Measurements from ENCODE around the gene SHC1. TPM values are rescaled to one million over a fixed set of nuclear protein-coding genes. Genes with fewer than 3 reads are reported as not detected.

SHC1 gene
- total RNA-seq, 1 experiment from 2014 or later: 885 TPM

DNA sequence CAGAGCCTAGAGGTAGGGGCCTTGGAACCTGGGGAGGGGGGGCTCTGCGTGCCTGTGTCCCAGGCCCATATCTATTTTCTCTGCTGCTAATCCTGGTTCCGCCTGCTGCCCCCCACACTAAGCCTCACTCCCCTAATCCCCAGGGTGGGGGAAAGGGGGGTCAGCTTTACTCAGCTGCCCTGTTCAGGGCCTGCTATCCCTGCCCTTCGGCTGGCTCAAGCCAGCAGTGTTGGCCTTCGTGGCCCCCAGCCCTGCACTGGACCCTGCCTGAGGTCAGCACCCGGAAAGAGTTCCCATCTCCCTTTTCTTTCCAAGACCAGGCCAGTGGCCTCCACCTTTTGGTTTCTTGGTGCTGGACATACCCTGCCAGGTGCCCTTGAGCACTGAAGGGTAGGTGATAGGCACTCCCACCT lies 40.5 kb upstream of the SHC1 start:
- peak overlapping the region; percentile 12 for H3K27ac Mint-ChIP-seq (ENCODE audit: low read depth, unreplicated experiment)
- CTCF ChIA-PET: interaction anchor here (0.6 to 14.4 kb wide), 2 partner anchors 36 to 118 kb away, joined by 3 to 390 read pairs; partner anchors contain the start of gene ADAM15
- intact Hi-C loops (cut with micrococcal nuclease): no loop called here
- H3K4me3 Mint-ChIP-seq (ENCODE audit: unreplicated experiment): peak overlapping the region; percentile 84
- peaks cover 63% of the 10 kb centered on the region for H3K36me3 Mint-ChIP-seq (ENCODE audit: insufficient read depth, unreplicated experiment)
- BruUV-seq (replicated peaks): no TSS peak
- TF ChIP-seq, protein P1, sequence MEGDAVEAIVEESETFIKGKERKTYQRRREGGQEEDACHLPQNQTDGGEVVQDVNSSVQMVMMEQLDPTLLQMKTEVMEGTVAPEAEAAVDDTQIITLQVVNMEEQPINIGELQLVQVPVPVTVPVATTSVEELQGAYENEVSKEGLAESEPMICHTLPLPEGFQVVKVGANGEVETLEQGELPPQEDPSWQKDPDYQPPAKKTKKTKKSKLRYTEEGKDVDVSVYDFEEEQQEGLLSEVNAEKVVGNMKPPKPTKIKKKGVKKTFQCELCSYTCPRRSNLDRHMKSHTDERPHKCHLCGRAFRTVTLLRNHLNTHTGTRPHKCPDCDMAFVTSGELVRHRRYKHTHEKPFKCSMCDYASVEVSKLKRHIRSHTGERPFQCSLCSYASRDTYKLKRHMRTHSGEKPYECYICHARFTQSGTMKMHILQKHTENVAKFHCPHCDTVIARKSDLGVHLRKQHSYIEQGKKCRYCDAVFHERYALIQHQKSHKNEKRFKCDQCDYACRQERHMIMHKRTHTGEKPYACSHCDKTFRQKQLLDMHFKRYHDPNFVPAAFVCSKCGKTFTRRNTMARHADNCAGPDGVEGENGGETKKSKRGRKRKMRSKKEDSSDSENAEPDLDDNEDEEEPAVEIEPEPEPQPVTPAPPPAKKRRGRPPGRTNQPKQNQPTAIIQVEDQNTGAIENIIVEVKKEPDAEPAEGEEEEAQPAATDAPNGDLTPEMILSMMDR (IDR thresholded peaks at IDR 0.05; ENCODE audit: unreplicated experiment): no peak
- no peaks in the 10 kb centered on the region for H3K9me3 Mint-ChIP-seq (ENCODE audit: unreplicated experiment)
- no peak for DNase-seq (ENCODE audit: unreplicated experiment)
- POLR2A ChIA-PET: interaction anchor here (0.6 to 14.0 kb wide), 6 partner anchors 7 to 49 kb away, joined by 3 to 312 read pairs (median 24); partner anchors contain the start of genes CKS1B, FLAD1, SHC1 and ZBTB7B
- no peaks in the 10 kb centered on the region for H3K27me3 Mint-ChIP-seq (ENCODE audit: insufficient read depth, unreplicated experiment)
- peaks cover 76% of the 10 kb centered on the region for H3K4me1 Mint-ChIP-seq (ENCODE audit: insufficient read depth, unreplicated experiment)

GRCh38 chr1:155010211-155010918 lies 39.8 kb upstream of the SHC1 start:
- Mint-ChIP-seq H3K36me3 (ENCODE audit: insufficient read depth, unreplicated experiment) (peaks cover 61% of the 10 kb centered on the region), H3K4me1 (ENCODE audit: insufficient read depth, unreplicated experiment) (peaks cover 77% of the 10 kb centered on the region), H3K27me3 (ENCODE audit: insufficient read depth, unreplicated experiment) (no peaks in the 10 kb centered on the region), H3K9me3 (ENCODE audit: unreplicated experiment) (no peaks in the 10 kb centered on the region), H3K4me3 (ENCODE audit: unreplicated experiment) (peak overlapping the region; percentile 84), H3K27ac (ENCODE audit: low read depth, unreplicated experiment) (peak overlapping the region; percentile 87)
- TF ChIP-seq, protein P1 (IDR thresholded peaks at IDR 0.05; ENCODE audit: unreplicated experiment): no peak
- POLR2A ChIA-PET: interaction anchor here (0.6 to 14.0 kb wide), 6 partner anchors 6 to 592 kb away, joined by 3 to 312 read pairs (median 12); partner anchors contain the start of genes CKS1B, SHC1 and ZBTB7B
- CTCF ChIA-PET: interaction anchor here (0.6 to 14.4 kb wide), 3 partner anchors 37 to 76 kb away, joined by 3 to 390 read pairs (median 3); partner anchors contain the start of genes ADAM15 and SHC1
- no peak for DNase-seq (ENCODE audit: unreplicated experiment)
- intact Hi-C loops (cut with micrococcal nuclease): no loop called here
- BruUV-seq (replicated peaks): no TSS peak

DNA sequence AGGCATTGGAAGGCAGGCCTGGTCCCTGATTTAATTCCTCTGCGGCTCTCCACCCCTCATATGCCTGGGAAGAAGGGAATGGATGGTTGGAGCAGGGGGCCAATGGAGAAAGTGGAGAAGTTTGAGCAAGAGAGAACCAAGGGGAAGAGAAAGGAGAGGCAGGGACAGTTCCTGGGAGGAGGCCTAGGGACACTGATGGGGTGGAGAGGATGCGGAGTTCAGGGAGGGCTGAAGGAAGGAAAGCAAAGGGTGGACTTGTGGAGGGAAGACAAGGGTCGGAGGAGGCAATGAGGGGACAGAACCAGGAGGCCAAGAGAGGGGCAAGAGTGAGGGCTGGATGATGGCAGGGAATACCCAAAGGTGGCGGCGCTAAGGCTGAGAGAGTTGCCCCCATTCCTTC lies 39.2 kb upstream of the SHC1 start:
- BruUV-seq (replicated peaks): no TSS peak
- ChIA-PET POLR2A (interaction anchor here (11.1 to 14.0 kb wide), 2 partner anchors 7 to 35 kb away, joined by 283 to 312 read pairs; partner anchors contain the start of genes CKS1B and SHC1), CTCF (interaction anchor here (1.0 to 14.4 kb wide), 3 partner anchors 9 to 39 kb away, joined by 3 to 390 read pairs (median 10); partner anchors contain the start of genes ADAM15 and SHC1)
- Mint-ChIP-seq H3K27ac (ENCODE audit: low read depth, unreplicated experiment) (peak overlapping the region; percentile 87), H3K9me3 (ENCODE audit: unreplicated experiment) (no peaks in the 10 kb centered on the region), H3K27me3 (ENCODE audit: insufficient read depth, unreplicated experiment) (no peaks in the 10 kb centered on the region), H3K4me1 (ENCODE audit: insufficient read depth, unreplicated experiment) (peaks cover 83% of the 10 kb centered on the region), H3K36me3 (ENCODE audit: insufficient read depth, unreplicated experiment) (peaks cover 55% of the 10 kb centered on the region), H3K4me3 (ENCODE audit: unreplicated experiment) (peak overlapping the region; percentile 84)
- TF ChIP-seq, protein P1 (IDR thresholded peaks at IDR 0.05; ENCODE audit: unreplicated experiment): no peak
- no peak for DNase-seq (ENCODE audit: unreplicated experiment)
- intact Hi-C loops (cut with micrococcal nuclease): no loop called here

GRCh38 chr1:155009221-155009711 lies 38.7 kb upstream of the SHC1 start:
- H3K27me3 Mint-ChIP-seq (ENCODE audit: insufficient read depth, unreplicated experiment): no peaks in the 10 kb centered on the region
- intact Hi-C loops (cut with micrococcal nuclease): no loop called here
- peak overlapping the region; percentile 87 for H3K27ac Mint-ChIP-seq (ENCODE audit: low read depth, unreplicated experiment)
- no peak for DNase-seq (ENCODE audit: unreplicated experiment)
- TF ChIP-seq, protein P1 (IDR thresholded peaks at IDR 0.05; ENCODE audit: unreplicated experiment): no peak
- H3K4me3 Mint-ChIP-seq (ENCODE audit: unreplicated experiment): peak overlapping the region; percentile 84
- ChIA-PET CTCF (interaction anchor here (1.3 to 2.4 kb wide), 2 partner anchors 9 to 44 kb away, joined by 4 to 10 read pairs; no protein-coding TSS in a partner anchor), POLR2A (interaction anchor here (1.7 to 41.1 kb wide), 4 partner anchors 8 to 38 kb away, joined by 8 to 1917 read pairs (median 146); partner anchors contain the start of genes CKS1B, FLAD1, PBXIP1 and PYGO2)
- H3K9me3 Mint-ChIP-seq (ENCODE audit: unreplicated experiment): no peaks in the 10 kb centered on the region
- no TSS peak for BruUV-seq (replicated peaks)
- peaks cover 50% of the 10 kb centered on the region for H3K36me3 Mint-ChIP-seq (ENCODE audit: insufficient read depth, unreplicated experiment)
- H3K4me1 Mint-ChIP-seq (ENCODE audit: insufficient read depth, unreplicated experiment): peaks cover 88% of the 10 kb centered on the region
